ENCODE measurements around the gene DDC. TPM values are rescaled to one million over a fixed set of nuclear protein-coding genes. Genes with fewer than 3 reads are reported as not detected.

DDC gene
- total RNA-seq, 1 donor from 2014 or later, result not detected

DNA sequence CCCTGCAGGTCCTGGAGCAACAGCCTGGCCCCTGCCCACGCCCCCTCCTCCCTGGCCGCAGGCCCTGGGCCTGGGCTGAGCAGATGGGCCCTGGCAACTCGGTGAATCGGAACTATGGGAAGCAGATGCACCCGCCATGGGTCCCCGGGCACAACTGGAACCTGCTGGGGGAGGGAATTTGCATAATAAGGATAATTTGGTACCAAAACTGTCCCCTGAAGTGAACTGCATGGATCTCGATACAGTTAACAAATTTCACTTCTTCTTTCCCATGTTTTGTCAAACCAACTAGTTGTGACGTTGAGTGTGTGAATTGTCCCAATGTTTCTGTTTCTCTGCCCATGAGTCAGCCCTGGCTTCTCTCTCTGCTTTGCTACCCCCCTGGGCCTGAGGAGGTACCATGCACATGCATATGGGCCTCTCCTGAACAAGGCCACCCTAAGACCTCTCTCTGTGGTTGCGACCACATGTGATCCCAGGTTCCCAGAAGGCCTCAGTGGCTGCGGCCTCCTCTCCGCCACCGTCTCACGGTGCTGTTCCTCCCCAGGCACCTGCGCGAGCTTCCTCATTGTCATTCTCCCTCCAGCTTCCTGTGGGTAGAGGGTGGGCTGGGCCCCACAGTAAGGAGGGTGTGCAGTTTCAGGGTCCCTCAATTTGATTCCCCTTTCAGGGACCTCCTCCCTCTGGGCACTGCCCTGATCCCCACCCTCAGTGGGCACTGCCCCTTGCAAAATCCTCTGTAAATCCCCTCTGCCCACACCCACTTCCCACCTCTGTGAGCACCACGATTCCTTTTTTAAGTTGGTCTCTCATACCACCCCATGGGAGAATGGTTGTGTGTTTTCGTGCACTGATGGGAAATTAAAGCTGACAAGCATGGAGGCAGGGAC, 155.1 kb downstream of the DDC start:
- no peak overlapping the region for H3K4me3 Mint-ChIP-seq (ENCODE audit: unreplicated experiment)
- TF ChIP-seq, protein P1, sequence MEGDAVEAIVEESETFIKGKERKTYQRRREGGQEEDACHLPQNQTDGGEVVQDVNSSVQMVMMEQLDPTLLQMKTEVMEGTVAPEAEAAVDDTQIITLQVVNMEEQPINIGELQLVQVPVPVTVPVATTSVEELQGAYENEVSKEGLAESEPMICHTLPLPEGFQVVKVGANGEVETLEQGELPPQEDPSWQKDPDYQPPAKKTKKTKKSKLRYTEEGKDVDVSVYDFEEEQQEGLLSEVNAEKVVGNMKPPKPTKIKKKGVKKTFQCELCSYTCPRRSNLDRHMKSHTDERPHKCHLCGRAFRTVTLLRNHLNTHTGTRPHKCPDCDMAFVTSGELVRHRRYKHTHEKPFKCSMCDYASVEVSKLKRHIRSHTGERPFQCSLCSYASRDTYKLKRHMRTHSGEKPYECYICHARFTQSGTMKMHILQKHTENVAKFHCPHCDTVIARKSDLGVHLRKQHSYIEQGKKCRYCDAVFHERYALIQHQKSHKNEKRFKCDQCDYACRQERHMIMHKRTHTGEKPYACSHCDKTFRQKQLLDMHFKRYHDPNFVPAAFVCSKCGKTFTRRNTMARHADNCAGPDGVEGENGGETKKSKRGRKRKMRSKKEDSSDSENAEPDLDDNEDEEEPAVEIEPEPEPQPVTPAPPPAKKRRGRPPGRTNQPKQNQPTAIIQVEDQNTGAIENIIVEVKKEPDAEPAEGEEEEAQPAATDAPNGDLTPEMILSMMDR (IDR thresholded peaks at IDR 0.05), result no peak
- H3K4me1 Mint-ChIP-seq (ENCODE audit: low read depth), result no peaks in the 10 kb centered on the region
- no peaks in the 10 kb centered on the region for H3K9me3 Mint-ChIP-seq (ENCODE audit: low read depth)
- no peak for DNase-seq (ENCODE audit: low spot score)
- H3K36me3 Mint-ChIP-seq (ENCODE audit: low read depth), result no peaks in the 10 kb centered on the region
- H3K27ac Mint-ChIP-seq (ENCODE audit: unreplicated experiment), result no peak overlapping the region
- H3K27me3 Mint-ChIP-seq (ENCODE audit: low read depth), result peaks cover 37% of the 10 kb centered on the region

Other genes starting within 250 kb of the DDC start
- 6.5 to 11.4 TPM (median 6.8 TPM) in 3 replicates for gene FIGNL1, start 115.1 kb downstream of the DDC start, total RNA-seq
- 31.4 to 73.7 TPM (median 69.9 TPM) in 3 replicates for gene GRB10, start 217.5 kb upstream of the DDC start, total RNA-seq